Ishikawa (cell line): Measurements from ENCODE around the gene SLC9A7.
A peak's percentile ranks its signal among the peaks of the same experiment; 100 is the strongest.

Experiments used
- CEBPB ChIP-seq: IDR thresholded peaks from 2 replicates; pipeline ENCODE4 v1.6.1; 2012
- CREB1 ChIP-seq: IDR thresholded peaks from 2 replicates; pipeline ENCODE4 v1.6.1; 2012; ENCODE audit warnings: low read depth
- EGR1 ChIP-seq: IDR thresholded peaks from 2 replicates; pipeline ENCODE4 v1.6.1; 2012
- EP300 ChIP-seq: IDR thresholded peaks from 2 replicates; pipeline ENCODE4 v1.6.1; 2012; ENCODE audit warnings: borderline replicate concordance
- FOXM1 ChIP-seq: IDR thresholded peaks from 2 replicates; pipeline ENCODE4 v1.6.1; 2012; ENCODE audit warnings: low read depth, borderline replicate concordance
- MAX ChIP-seq: IDR thresholded peaks from 2 replicates; pipeline ENCODE4 v1.6.1; 2012
- NFIC ChIP-seq: IDR thresholded peaks from 2 replicates; pipeline ENCODE4 v1.6.1; 2012
- RAD21 ChIP-seq: IDR thresholded peaks from 2 replicates; pipeline ENCODE4 v1.6.1; 2012; ENCODE audit warnings: low read depth
- REST ChIP-seq: IDR thresholded peaks from 2 replicates; pipeline ENCODE4 v1.6.1; 2012; ENCODE audit warnings: low read depth, mild to moderate bottlenecking
- TAF1 ChIP-seq: IDR thresholded peaks from 2 replicates; pipeline ENCODE4 v1.6.1; 2012; ENCODE audit warnings: low read depth, mild to moderate bottlenecking
- TCF12 ChIP-seq: IDR thresholded peaks from 2 replicates; pipeline ENCODE4 v1.6.1; 2012; ENCODE audit warnings: low read depth
- TEAD4 ChIP-seq: IDR thresholded peaks from 2 replicates; pipeline ENCODE4 v1.6.1; 2012
- USF1 ChIP-seq: IDR thresholded peaks from 2 replicates; pipeline ENCODE4 v1.6.1; 2012
- YY1 ChIP-seq: IDR thresholded peaks from 2 replicates; pipeline ENCODE4 v1.6.1; 2012; ENCODE audit warnings: low read depth
- ZBTB7A ChIP-seq: IDR thresholded peaks from 2 replicates; pipeline ENCODE4 v1.6.1; 2012; ENCODE audit warnings: low read depth

The SLC9A7 gene

GRCh38 chrX:46770000-46770816 lies 11.3 kb upstream of the SLC9A7 start:
- TF ChIP-seq FOXM1 (no peak), MAX (no peak), REST (no peak), RAD21 (no peak), USF1 (no peak), YY1 (no peak)

- TF ChIP-seq CEBPB = no peak
- TF ChIP-seq FOXM1 = no peak
- TF ChIP-seq MAX = no peak
- TF ChIP-seq NFIC = no peak
- TF ChIP-seq RAD21 = no peak
- no peak for TF ChIP-seq TAF1
- TF ChIP-seq TCF12 = no peak
- TF ChIP-seq YY1 = no peak
- no peak for TF ChIP-seq CREB1
- TF ChIP-seq EP300 = no peak
- TF ChIP-seq REST = no peak
- no peak for TF ChIP-seq USF1
- TF ChIP-seq TEAD4 = no peak
- no peak for TF ChIP-seq ZBTB7A
- TF ChIP-seq EGR1 = no peak
These were observed 4.0 kb upstream of the SLC9A7 start for GRCh38 chrX:46762963-46763362.

GRCh38 chrX:46759645-46759974 lies 692 bp upstream of the SLC9A7 start:
- TF ChIP-seq CREB1 (no peak), FOXM1 (no peak), CEBPB (no peak), ZBTB7A (no peak), MAX (no peak), REST (no peak), NFIC (no peak), TAF1 (no peak), EGR1 (no peak), YY1 (no peak), TEAD4 (no peak), EP300 (no peak), TCF12 (no peak)

GRCh38 chrX:46758163-46758955 lies 559 bp downstream of the SLC9A7 start:
- TF ChIP-seq TEAD4 = no peak
- TF ChIP-seq EGR1 = no peak
- peak; percentile 18; the same call in 1 of the 2 replicates for TF ChIP-seq MAX
- TF ChIP-seq TCF12 = no peak
- no peak for TF ChIP-seq REST
- TF ChIP-seq ZBTB7A = no peak
